IMR-90 (cell line): ENCODE data around the gene PCNX4. TPM values are rescaled to one million over a fixed set of nuclear protein-coding genes. Genes with fewer than 3 reads are reported as not detected.

Experiments
- ATAC-seq: fragments of 200-7000 bp; cut with Tn5 transposase; 2 replicates; pipeline ENCODE4 v1.9.1; 2020; ENCODE audit warnings: low read depth, mild to moderate bottlenecking, moderate library complexity
- BruUV-seq: library from RNA; stranded (reverse); fragments of 400-500 nt; replicated peaks from 2 replicates; lab custom pipeline; 2021; lab: Mats Ljungman, UMichigan
- CTCF ChIA-PET: fragments of 300-600 bp; formaldehyde crosslinking; extraction: SDS; loops from one replicate; lab custom pipeline; 2021; ENCODE audit warnings: antibody characterized with exemption; lab: Yijun Ruan, JAX
- POLR2A ChIA-PET: fragments of 300-600 bp; sonication (Branson Sonifier 250); formaldehyde crosslinking; loops from one replicate; lab custom pipeline; 2022; ENCODE audit warnings: antibody characterized with exemption; ENCODE audit not compliant: unreplicated experiment; lab: Charles Lee
- DNase-seq: peaks from one replicate; pipeline ENCODE4 v3.0.0; 2013
- H2AFZ ChIP-seq: replicated peaks from 2 replicates; pipeline ENCODE3; 2013; ENCODE audit warnings: low read length, mild to moderate bottlenecking; ENCODE audit not compliant: poor library complexity
- H2AK5ac ChIP-seq: 2 replicates; pipeline ENCODE4 v1.6.1; 2013; ENCODE audit warnings: low read depth, low read length, inconsistent platforms
- H2AK9ac ChIP-seq: replicated peaks from 2 replicates; pipeline ENCODE3; 2013; ENCODE audit warnings: mild to moderate bottlenecking, low read depth, low read length, moderate library complexity; ENCODE audit not compliant: poor library complexity
- H2BK120ac ChIP-seq: 2 replicates; pipeline ENCODE4 v1.6.1; 2013; ENCODE audit warnings: low read depth, low read length, inconsistent platforms
- H2BK15ac ChIP-seq: 3 replicates; pipeline ENCODE4 v1.6.1; 2013; ENCODE audit warnings: low read depth, low read length, inconsistent platforms
- H2BK20ac ChIP-seq: 2 replicates; pipeline ENCODE4 v1.6.1; 2013; ENCODE audit warnings: low read depth, mild to moderate bottlenecking, inconsistent platforms, low read length, moderate library complexity
- H2BK5ac ChIP-seq: 2 replicates; pipeline ENCODE4 v1.6.1; 2013; ENCODE audit warnings: mild to moderate bottlenecking, low read depth, low read length, inconsistent platforms; ENCODE audit not compliant: poor library complexity, severe bottlenecking
- H3K14ac ChIP-seq: replicated peaks from 2 replicates; pipeline ENCODE4 v1.6.1; 2013; ENCODE audit warnings: low read depth, low read length, inconsistent platforms
- H3K18ac ChIP-seq: 2 replicates; pipeline ENCODE4 v1.6.1; 2013; ENCODE audit warnings: low read depth, low read length, control low read depth
- H3K23ac ChIP-seq: 2 replicates; pipeline ENCODE4 v1.6.1; 2013; ENCODE audit warnings: low read depth, low read length, inconsistent platforms
- H3K27ac ChIP-seq: 2 replicates; pipeline ENCODE4 v1.5.1; 2013; ENCODE audit warnings: mild to moderate bottlenecking, control low read depth, low read length; ENCODE audit not compliant: insufficient read depth
- H3K27me3 ChIP-seq: 2 replicates; pipeline ENCODE4 v1.6.1; 2013; ENCODE audit warnings: low read length; ENCODE audit not compliant: control insufficient read depth, insufficient read depth
- H3K36me3 ChIP-seq: 2 replicates; pipeline ENCODE4 v1.6.1; 2013; ENCODE audit warnings: low read length, mixed read lengths; ENCODE audit not compliant: control insufficient read depth, insufficient read depth
- H3K4ac ChIP-seq: 2 replicates; pipeline ENCODE4 v1.6.1; 2013; ENCODE audit warnings: low read depth, low read length, inconsistent platforms
- H3K4me1 ChIP-seq: 2 replicates; pipeline ENCODE4 v1.6.1; 2013; ENCODE audit warnings: low read length, mixed read lengths; ENCODE audit not compliant: control insufficient read depth, insufficient read depth
- H3K4me2 ChIP-seq: 2 replicates; pipeline ENCODE4 v1.6.1; 2013; ENCODE audit warnings: low read depth, mild to moderate bottlenecking, control low read depth, low read length, moderate library complexity
- H3K4me3 ChIP-seq: 2 replicates; pipeline ENCODE4 v1.5.1; 2013; ENCODE audit warnings: low read depth, mild to moderate bottlenecking, control low read depth, low read length, moderate library complexity; ENCODE audit not compliant: insufficient read depth
- H3K56ac ChIP-seq: 2 replicates; pipeline ENCODE4 v1.6.1; 2013; ENCODE audit warnings: low read length, inconsistent platforms; ENCODE audit not compliant: insufficient read depth; ENCODE audit errors: extremely low read depth
- H3K79me1 ChIP-seq, 2 experiments: 2 replicates each; pipeline ENCODE4 v1.6.1; 2013; ENCODE audit warnings: low read length in 2 of 2, inconsistent platforms in 1 of 2, low read depth in 1 of 2
- H3K9ac ChIP-seq: 2 replicates; pipeline ENCODE4 v1.6.1; 2013; ENCODE audit warnings: low read depth, low read length, control low read depth
- H3K9me1 ChIP-seq: 2 replicates; pipeline ENCODE4 v1.6.1; 2013; ENCODE audit warnings: low read length, inconsistent platforms; ENCODE audit not compliant: insufficient read depth
- H3K9me3 ChIP-seq: 2 replicates; pipeline ENCODE4 v1.6.1; 2013; ENCODE audit warnings: low read length; ENCODE audit not compliant: control insufficient read depth, insufficient read depth
- H4K20me1 ChIP-seq: 2 replicates; pipeline ENCODE4 v1.6.1; 2013; ENCODE audit warnings: low read length, inconsistent platforms; ENCODE audit not compliant: insufficient read depth
- H4K5ac ChIP-seq: 2 replicates; pipeline ENCODE4 v1.6.1; 2013; ENCODE audit warnings: mild to moderate bottlenecking, low read depth, low read length, control low read depth
- H4K8ac ChIP-seq, 2 experiments: 2 replicates each; pipeline ENCODE4 v1.6.1; 2013; ENCODE audit warnings: low read depth in 2 of 2, low read length in 2 of 2, control low read depth in 1 of 2, inconsistent platforms in 1 of 2
- H4K91ac ChIP-seq: 2 replicates; pipeline ENCODE4 v1.6.1; 2013; ENCODE audit warnings: low read depth, low read length, inconsistent platforms; ENCODE audit not compliant: insufficient read depth
- FOS ChIP-seq: fragments of 150-350 bp; IDR thresholded peaks from 2 replicates; pipeline ENCODE4 v1.6.1; 2016; ENCODE audit warnings: low read depth, low read length
- MAFK ChIP-seq: IDR thresholded peaks from 2 replicates; pipeline ENCODE4 v1.6.1; 2012; ENCODE audit warnings: low read depth, low read length, improper control_type of control experiment
- MAZ ChIP-seq: IDR thresholded peaks from 2 replicates; pipeline ENCODE4 v1.6.1; 2012; ENCODE audit warnings: low read depth, mild to moderate bottlenecking, low read length, improper control_type of control experiment, moderate library complexity, borderline replicate concordance
- MXI1 ChIP-seq: IDR thresholded peaks from 2 replicates; pipeline ENCODE4 v1.6.1; 2012; ENCODE audit warnings: low read depth, mild to moderate bottlenecking, low read length, moderate library complexity, borderline replicate concordance
- NFE2L2 ChIP-seq: fragments of 150-350 bp; IDR thresholded peaks from 2 replicates; pipeline ENCODE4 v1.6.1; 2016; ENCODE audit warnings: low read depth, mild to moderate bottlenecking, low read length
- POLR2A ChIP-seq: IDR thresholded peaks from 2 replicates; pipeline ENCODE4 v1.6.1; 2012; ENCODE audit warnings: mild to moderate bottlenecking, low read depth, low read length
- RAD21 ChIP-seq: IDR thresholded peaks from 2 replicates; pipeline ENCODE4 v1.6.1; 2012; ENCODE audit warnings: low read length, improper control_type of control experiment
- RFX5 ChIP-seq: IDR thresholded peaks from 2 replicates; pipeline ENCODE4 v1.8.0; 2012; ENCODE audit warnings: low read depth, mild to moderate bottlenecking, low read length, moderate library complexity
- SMC3 ChIP-seq: fragments of 150-350 bp; IDR thresholded peaks from 2 replicates; pipeline ENCODE4 v1.6.1; 2016; ENCODE audit warnings: low read depth, mild to moderate bottlenecking, antibody characterized with exemption, low read length, moderate library complexity
- WGBS, 2 experiments: methylation state at CpG; one replicate each; pipeline versions ENCODE4 v1.1.5 to v1.1.7; 2013; ENCODE audit warnings: missing lambda C conversion rate in 2 of 2; ENCODE audit not compliant: insufficient read length in 1 of 2; ENCODE audit errors: extremely low coverage in 2 of 2; 5-methylcytosine and 5-hydroxymethylcytosine counted together
- dilution Hi-C: fragments of 300-500 bp; cut with HindIII; formaldehyde crosslinking; loops from one replicate; pipeline ENCODE4 v1.14.3; 2018; ENCODE audit warnings: low sequenced_read_pairs; ENCODE audit not compliant: unreplicated experiment
- in situ Hi-C: fragments of 300-500 bp; cut with MboI; formaldehyde crosslinking; loops from 3 replicates; pipeline ENCODE4 v1.14.3; 2019; ENCODE audit warnings: low sequenced_read_pairs, inconsistent platforms, mixed read lengths
- intact Hi-C: fragments of 100-400 bp; cut with micrococcal nuclease; formaldehyde crosslinking; loops from 2 replicates; pipeline ENCODE4 v1.10.0; 2022
- polyA plus RNA-seq, 3 experiments: library from polyadenylated mRNA; depleted of rRNA; stranded (reverse); fragments of >200 nt; gene quantifications; 2 replicates each; pipeline ENCODE4 v1.2.3, GENCODE V29; 2012; ENCODE audit warnings: low replicate concordance in 1 of 3
- total RNA-seq: library from RNA; depleted of rRNA; stranded (reverse); fragments of >200 nt; gene quantifications from 2 replicates; pipeline ENCODE4 v1.2.3, GENCODE V29; 2012
- TF ChIP-seq, protein P1 (sequence below): fragments of 150-350 bp; IDR thresholded peaks from 2 replicates; pipeline ENCODE4 v1.6.1; 2017; ENCODE audit warnings: mild to moderate bottlenecking, antibody characterized with exemption, low read length, low read depth

PCNX4 gene
- total and polyA plus RNA-seq, 2 of the 4 experiments (the other 2 are of a cell fraction): 55.4 to 128 TPM

DNA sequence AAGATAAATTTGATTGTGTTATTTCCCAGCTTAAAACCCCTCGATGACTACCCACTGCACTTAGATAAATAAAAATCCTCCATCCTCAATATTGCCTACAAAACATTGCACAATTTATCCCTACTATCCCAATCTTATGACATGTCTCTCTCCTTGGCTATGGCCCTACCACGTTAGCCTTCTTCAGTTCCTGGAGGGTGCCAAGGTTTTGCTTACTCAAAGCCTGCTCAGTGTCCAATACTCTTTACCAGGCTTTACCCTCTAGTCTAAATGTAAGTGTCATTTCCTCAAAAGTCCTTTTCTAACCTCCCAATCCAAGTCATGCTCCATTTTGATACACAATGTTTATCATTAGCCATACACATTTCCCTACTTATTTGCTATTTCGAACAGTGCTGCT lies 122.3 kb downstream of the PCNX4 start:
- no peak for ATAC-seq
- no peak overlapping the region for H4K8ac ChIP-seq
- WGBS, 2 experiments: 30% methylated on average over 1 of the region's 3 CpGs; no CpG with 5 or more reads in 1 of the 2 experiments
- ChIA-PET POLR2A (no interaction called here), CTCF (no interaction called here)
- no peak overlapping the region for H2AK9ac ChIP-seq
- H3K27ac ChIP-seq: no peak overlapping the region
- H3K9me3 ChIP-seq: peaks cover 2% of the 10 kb centered on the region; the same call in 1 of the 2 replicates
- H4K91ac ChIP-seq: no peak overlapping the region
- H3K23ac ChIP-seq: no peak overlapping the region
- H3K27me3 ChIP-seq: peaks cover 8% of the 10 kb centered on the region
- H2BK5ac ChIP-seq: no peak overlapping the region
- dilution Hi-C loops (no loop called here), intact Hi-C loops (no loop called here), in situ Hi-C loops (no loop called here)
- no peak overlapping the region for H2AK5ac ChIP-seq
- H3K4me2 ChIP-seq: no peak overlapping the region
- no peak overlapping the region for H3K4ac ChIP-seq
- no peak overlapping the region for H4K5ac ChIP-seq
- no peak overlapping the region for H3K14ac ChIP-seq
- H2BK120ac ChIP-seq: no peak overlapping the region
- H3K4me3 ChIP-seq: no peak overlapping the region
- no peak overlapping the region for H2BK20ac ChIP-seq
- TF ChIP-seq RFX5 (no peak), FOS (no peak), SMC3 (no peak), MAFK (no peak), MAZ (no peak), POLR2A (no peak), NFE2L2 (no peak), RAD21 (no peak), MXI1 (no peak)
- TF ChIP-seq, protein P1, sequence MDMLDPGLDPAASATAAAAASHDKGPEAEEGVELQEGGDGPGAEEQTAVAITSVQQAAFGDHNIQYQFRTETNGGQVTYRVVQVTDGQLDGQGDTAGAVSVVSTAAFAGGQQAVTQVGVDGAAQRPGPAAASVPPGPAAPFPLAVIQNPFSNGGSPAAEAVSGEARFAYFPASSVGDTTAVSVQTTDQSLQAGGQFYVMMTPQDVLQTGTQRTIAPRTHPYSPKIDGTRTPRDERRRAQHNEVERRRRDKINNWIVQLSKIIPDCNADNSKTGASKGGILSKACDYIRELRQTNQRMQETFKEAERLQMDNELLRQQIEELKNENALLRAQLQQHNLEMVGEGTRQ: no peak
- H2BK15ac ChIP-seq: no peak overlapping the region
- no peak overlapping the region for H2AFZ ChIP-seq
- H3K9ac ChIP-seq: no peak overlapping the region
- H3K4me1 ChIP-seq: no peaks in the 10 kb centered on the region; the same call in 1 of the 2 replicates
- H3K36me3 ChIP-seq: no peaks in the 10 kb centered on the region
- no peaks in the 10 kb centered on the region for H3K79me1 ChIP-seq
- no TSS peak for BruUV-seq
- no peak overlapping the region for H3K56ac ChIP-seq
- no peaks in the 10 kb centered on the region for H4K20me1 ChIP-seq
- no peaks in the 10 kb centered on the region for H3K9me1 ChIP-seq
- no peak overlapping the region for H3K18ac ChIP-seq
- no peak for DNase-seq
